GM12872 (cell line): ENCODE data around the gene A3GALT2.

Experiments
- CTCF ChIP-seq: IDR thresholded peaks from 3 replicates; pipeline ENCODE4 v1.5.1; 2011; ENCODE audit warnings: low read depth, mild to moderate bottlenecking, low read length, moderate library complexity; ENCODE audit not compliant: insufficient read depth

Gene A3GALT2

DNA sequence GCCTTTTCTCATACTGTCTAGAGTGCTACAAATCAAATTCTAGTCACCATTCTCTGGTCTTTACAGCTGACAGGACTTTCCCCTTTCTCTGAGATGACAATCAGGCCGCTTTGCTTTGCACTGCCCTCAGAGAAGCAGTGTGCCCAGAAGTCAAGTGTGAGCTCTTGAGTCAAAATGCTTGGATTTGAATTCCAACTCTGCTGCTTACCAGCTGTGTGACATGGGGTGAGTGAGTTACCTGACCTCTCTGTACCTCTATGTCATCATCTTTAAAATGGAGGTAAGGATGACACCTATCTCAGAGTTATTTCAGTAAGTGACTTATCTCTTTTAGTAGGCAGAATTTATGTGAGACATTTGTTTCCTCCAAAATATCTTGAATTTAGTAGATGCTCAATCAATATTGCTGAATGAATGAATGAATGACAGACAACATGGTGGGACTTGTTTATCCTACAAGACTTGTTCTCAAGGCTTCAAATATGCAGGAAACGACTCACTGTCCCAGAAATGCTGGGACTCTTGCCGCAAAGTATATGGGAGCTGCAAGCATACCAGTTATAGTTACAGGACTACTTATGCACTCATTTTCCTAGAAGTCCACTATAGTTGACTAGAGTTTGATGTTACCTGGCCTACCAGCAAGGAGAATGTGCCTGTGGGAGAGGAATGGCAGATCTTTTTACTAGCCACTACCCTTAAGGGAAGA, 38.1 kb upstream of the A3GALT2 start:
- no peak for TF ChIP-seq CTCF

DNA sequence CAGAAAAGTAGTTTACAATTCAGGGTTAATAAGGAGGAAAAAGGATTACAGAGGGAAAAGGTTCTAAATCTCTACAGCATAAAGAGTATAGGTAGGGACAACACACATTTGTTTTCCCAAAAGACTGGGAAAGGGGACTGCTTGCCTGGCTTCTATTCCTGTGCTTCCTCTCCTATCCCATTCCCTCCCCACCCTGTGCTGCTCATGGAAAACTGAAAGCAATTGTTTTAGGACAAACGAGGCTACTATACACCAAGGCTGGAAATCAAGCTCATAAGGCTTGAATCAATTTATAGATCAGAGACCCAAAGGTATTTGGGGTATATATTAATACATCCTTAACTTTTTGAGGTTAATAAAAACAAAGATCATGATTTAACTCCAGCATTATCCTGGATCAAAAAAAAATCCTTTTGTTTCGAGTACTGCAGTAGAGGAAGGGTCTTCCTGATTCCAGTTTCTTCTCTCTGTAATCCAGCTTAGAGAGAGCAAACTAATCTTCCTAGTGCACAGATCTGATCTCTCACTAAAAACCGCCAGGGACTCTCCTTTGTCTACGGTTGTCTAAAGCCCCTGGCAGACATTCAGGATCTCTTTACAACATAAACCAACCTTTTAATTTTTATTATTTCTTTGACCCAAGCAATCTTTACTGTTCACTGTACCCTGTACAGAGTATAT, 37.4 kb upstream of the A3GALT2 start:
- TF ChIP-seq CTCF: no peak

DNA sequence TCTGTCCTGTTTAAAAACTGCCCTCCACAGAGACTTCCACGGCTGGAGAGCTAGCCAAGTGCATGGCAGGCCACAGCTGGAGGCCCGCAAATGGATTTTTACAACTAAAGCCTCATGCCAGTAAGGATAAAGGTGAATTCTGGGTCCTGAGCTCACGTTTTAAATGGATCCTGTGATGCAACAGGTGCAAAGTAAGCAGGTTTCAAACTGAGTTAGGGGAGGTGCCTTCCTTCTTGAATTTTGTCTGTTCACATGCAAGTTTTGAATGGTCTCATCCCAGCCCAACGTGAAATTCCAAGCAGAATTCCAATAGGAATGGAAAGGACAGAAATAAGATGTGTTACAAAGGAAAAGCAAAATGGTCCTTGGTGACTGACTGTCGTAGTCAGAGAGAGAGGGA, 36.2 kb upstream of the A3GALT2 start:
- no peak for TF ChIP-seq CTCF

DNA sequence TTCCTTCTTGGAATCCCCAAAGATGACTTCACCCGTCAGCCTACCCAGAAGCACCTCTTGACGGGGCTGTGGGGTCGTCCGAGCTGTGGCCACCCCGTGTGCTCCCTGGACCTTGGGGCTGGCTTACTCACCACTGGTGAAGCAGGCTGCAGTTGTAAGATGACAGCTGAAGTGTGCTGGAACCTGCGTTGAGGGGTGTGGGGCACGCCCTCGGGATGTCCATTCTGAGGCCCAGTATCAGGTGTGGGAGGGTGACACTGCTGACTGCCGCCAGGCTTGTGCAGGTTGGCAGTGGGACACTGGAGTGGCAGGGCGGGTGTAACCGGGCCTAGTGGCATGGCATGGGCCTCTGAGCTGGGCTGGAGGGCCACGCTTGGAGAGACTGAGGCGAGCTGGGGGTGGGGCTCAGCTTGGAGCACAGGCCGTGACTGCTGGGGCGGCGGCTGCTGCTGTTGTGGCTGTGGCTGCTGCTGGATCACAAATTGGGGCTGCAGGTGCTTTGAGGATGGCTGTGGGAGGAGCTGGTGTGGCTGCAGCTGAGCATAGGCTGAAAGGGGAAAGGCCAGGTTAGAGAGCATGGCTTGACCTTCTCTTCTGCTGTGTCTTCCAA, 33.9 kb upstream of the A3GALT2 start:
- TF ChIP-seq CTCF: no peak

DNA sequence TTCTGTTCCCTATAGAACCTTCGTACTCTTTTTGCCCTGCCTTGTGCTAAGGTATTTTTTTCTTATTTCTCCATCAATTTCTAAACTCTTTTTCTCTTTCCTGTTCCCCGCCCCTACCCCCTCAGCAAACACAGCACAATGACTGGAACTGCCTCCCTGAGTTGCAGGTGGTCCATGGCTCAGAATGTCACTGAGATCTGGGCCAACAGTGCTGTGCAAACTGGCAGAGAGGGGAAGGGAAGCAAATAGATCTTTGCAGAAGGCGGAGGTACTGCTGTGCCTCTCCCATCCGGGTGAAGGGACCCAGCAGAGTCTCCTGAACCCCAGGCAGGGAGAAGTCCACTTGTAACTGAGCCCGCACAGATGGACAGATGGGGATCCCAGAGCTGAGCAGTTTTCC, 32.6 kb upstream of the A3GALT2 start:
- no peak for TF ChIP-seq CTCF

DNA sequence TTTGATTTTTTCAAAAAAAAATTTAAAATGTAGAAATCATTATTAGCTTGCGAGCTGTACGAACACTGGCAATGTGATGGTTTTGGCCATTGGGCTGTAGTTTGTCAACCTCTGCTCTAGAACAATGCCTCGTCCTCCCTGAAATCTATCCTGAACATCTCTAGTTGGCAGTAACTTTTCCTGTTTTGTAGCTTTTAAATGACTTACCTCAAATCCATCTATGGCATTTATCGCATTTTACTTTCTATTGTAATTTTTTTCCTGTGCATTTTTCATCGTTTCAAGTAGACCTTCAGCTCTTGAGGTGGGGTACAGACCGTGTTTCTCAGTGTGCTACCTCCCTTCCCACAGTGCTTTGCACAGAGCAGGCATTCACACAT, 30.4 kb upstream of the A3GALT2 start:
- TF ChIP-seq CTCF: no peak

GRCh38 chr1:33350611-33351280, 29.8 kb upstream of the A3GALT2 start:
- no peak for TF ChIP-seq CTCF
